Measurements from ENCODE around the gene WLS. TPM values are rescaled to one million over a fixed set of nuclear protein-coding genes. Genes with fewer than 3 reads are reported as not detected.

WLS gene
- total RNA-seq, 1 experiment from 2014 or later, result not detected

- no peak overlapping the region for H2AFZ ChIP-seq (ENCODE audit: low read length)
- no peaks in the 10 kb centered on the region for H3K27me3 ChIP-seq (ENCODE audit: low read length)
- H3K36me3 ChIP-seq (ENCODE audit: insufficient read depth, low read length), result no peaks in the 10 kb centered on the region
These were observed 83.1 kb downstream of the WLS start for GRCh38 chr1:68149110-68149798.

GRCh38 chr1:68148631-68149030, 83.7 kb downstream of the WLS start:
- Histone ChIP-seq H3K27ac (ENCODE audit: low read length) (no peak overlapping the region), H3K4me2 (ENCODE audit: low read depth, low read length, poor library complexity, severe bottlenecking) (no peak overlapping the region), H3K4me1 (ENCODE audit: low read length) (no peaks in the 10 kb centered on the region), H3K9me3 (ENCODE audit: low read length) (no peaks in the 10 kb centered on the region), H4K20me1 (ENCODE audit: insufficient read depth, low read depth, low read length) (no peaks in the 10 kb centered on the region), H3K4me3 (ENCODE audit: low read length) (no peak overlapping the region), H3K9ac (ENCODE audit: low read length) (no peak overlapping the region), H3K27me3 (ENCODE audit: low read length) (no peaks in the 10 kb centered on the region), H3K9me2 (replicated peaks; ENCODE audit: insufficient read depth, low read length) (no peaks in the 10 kb centered on the region), H3K36me3 (ENCODE audit: insufficient read depth, low read length) (no peaks in the 10 kb centered on the region), H3K79me2 (ENCODE audit: low read length) (no peaks in the 10 kb centered on the region), H2AFZ (ENCODE audit: low read length) (no peak overlapping the region)
- no peak for DNase-seq

More at GRCh38 chr1:68149110-68149798, 83.1 kb downstream of the WLS start:
- no peak overlapping the region for H3K9ac ChIP-seq (ENCODE audit: low read length)
- H3K9me2 ChIP-seq (replicated peaks; ENCODE audit: insufficient read depth, low read length), result no peaks in the 10 kb centered on the region
- H3K4me3 ChIP-seq (ENCODE audit: low read length), result no peak overlapping the region
- DNase-seq, result no peak
- H3K79me2 ChIP-seq (ENCODE audit: low read length), result no peaks in the 10 kb centered on the region
- no peak overlapping the region for H3K27ac ChIP-seq (ENCODE audit: low read length)
- no peaks in the 10 kb centered on the region for H3K9me3 ChIP-seq (ENCODE audit: low read length)
- no peak overlapping the region for H3K4me2 ChIP-seq (ENCODE audit: low read depth, low read length, poor library complexity, severe bottlenecking)
- no peaks in the 10 kb centered on the region for H4K20me1 ChIP-seq (ENCODE audit: insufficient read depth, low read depth, low read length)
- H3K4me1 ChIP-seq (ENCODE audit: low read length), result no peaks in the 10 kb centered on the region

- Histone ChIP-seq H3K4me3 (ENCODE audit: low read length) (no peak overlapping the region), H3K4me1 (ENCODE audit: low read length) (no peaks in the 10 kb centered on the region), H3K9ac (ENCODE audit: low read length) (no peak overlapping the region), H2AFZ (ENCODE audit: low read length) (no peak overlapping the region), H3K79me2 (ENCODE audit: low read length) (no peaks in the 10 kb centered on the region), H3K9me3 (ENCODE audit: low read length) (no peaks in the 10 kb centered on the region), H3K4me2 (ENCODE audit: low read depth, low read length, poor library complexity, severe bottlenecking) (no peak overlapping the region), H3K27ac (ENCODE audit: low read length) (no peak overlapping the region), H4K20me1 (ENCODE audit: insufficient read depth, low read depth, low read length) (no peaks in the 10 kb centered on the region), H3K9me2 (replicated peaks; ENCODE audit: insufficient read depth, low read length) (no peaks in the 10 kb centered on the region), H3K36me3 (ENCODE audit: insufficient read depth, low read length) (no peaks in the 10 kb centered on the region), H3K27me3 (ENCODE audit: low read length) (no peaks in the 10 kb centered on the region)
- DNase-seq, result no peak
These were observed 84.7 kb downstream of the WLS start for GRCh38 chr1:68147534-68148171.

- no peak for DNase-seq
- Histone ChIP-seq H3K27me3 (ENCODE audit: low read length) (no peaks in the 10 kb centered on the region), H3K36me3 (ENCODE audit: insufficient read depth, low read length) (no peaks in the 10 kb centered on the region), H3K4me2 (ENCODE audit: low read depth, low read length, poor library complexity, severe bottlenecking) (no peak overlapping the region), H4K20me1 (ENCODE audit: insufficient read depth, low read depth, low read length) (no peaks in the 10 kb centered on the region), H3K9ac (ENCODE audit: low read length) (no peak overlapping the region), H3K9me3 (ENCODE audit: low read length) (no peaks in the 10 kb centered on the region), H3K79me2 (ENCODE audit: low read length) (no peaks in the 10 kb centered on the region), H3K9me2 (replicated peaks; ENCODE audit: insufficient read depth, low read length) (no peaks in the 10 kb centered on the region), H3K4me1 (ENCODE audit: low read length) (no peaks in the 10 kb centered on the region), H3K27ac (ENCODE audit: low read length) (no peak overlapping the region), H3K4me3 (ENCODE audit: low read length) (no peak overlapping the region), H2AFZ (ENCODE audit: low read length) (no peak overlapping the region)
These were observed 86.8 kb downstream of the WLS start for GRCh38 chr1:68145418-68146126.

GRCh38 chr1:68144856-68145255, 87.5 kb downstream of the WLS start:
- Histone ChIP-seq H3K9ac (ENCODE audit: low read length) (no peak overlapping the region), H4K20me1 (ENCODE audit: insufficient read depth, low read depth, low read length) (no peaks in the 10 kb centered on the region), H3K9me3 (ENCODE audit: low read length) (no peaks in the 10 kb centered on the region), H3K79me2 (ENCODE audit: low read length) (no peaks in the 10 kb centered on the region), H3K27ac (ENCODE audit: low read length) (no peak overlapping the region), H3K36me3 (ENCODE audit: insufficient read depth, low read length) (no peaks in the 10 kb centered on the region), H2AFZ (ENCODE audit: low read length) (no peak overlapping the region), H3K4me2 (ENCODE audit: low read depth, low read length, poor library complexity, severe bottlenecking) (no peak overlapping the region), H3K9me2 (replicated peaks; ENCODE audit: insufficient read depth, low read length) (no peaks in the 10 kb centered on the region), H3K27me3 (ENCODE audit: low read length) (no peaks in the 10 kb centered on the region), H3K4me3 (ENCODE audit: low read length) (no peak overlapping the region), H3K4me1 (ENCODE audit: low read length) (no peaks in the 10 kb centered on the region)
- no peak for DNase-seq

- no peaks in the 10 kb centered on the region for H3K27me3 ChIP-seq (ENCODE audit: low read length)
- H3K4me3 ChIP-seq (ENCODE audit: low read length), result no peak overlapping the region
- no peaks in the 10 kb centered on the region for H3K36me3 ChIP-seq (ENCODE audit: insufficient read depth, low read length)
- no peaks in the 10 kb centered on the region for H3K79me2 ChIP-seq (ENCODE audit: low read length)
- H4K20me1 ChIP-seq (ENCODE audit: insufficient read depth, low read depth, low read length), result no peaks in the 10 kb centered on the region
- H3K9me3 ChIP-seq (ENCODE audit: low read length), result no peaks in the 10 kb centered on the region
- H3K9ac ChIP-seq (ENCODE audit: low read length), result no peak overlapping the region
- no peak overlapping the region for H3K27ac ChIP-seq (ENCODE audit: low read length)
- no peak overlapping the region for H2AFZ ChIP-seq (ENCODE audit: low read length)
- DNase-seq, result no peak
- no peaks in the 10 kb centered on the region for H3K4me1 ChIP-seq (ENCODE audit: low read length)
- H3K4me2 ChIP-seq (ENCODE audit: low read depth, low read length, poor library complexity, severe bottlenecking), result no peak overlapping the region
- no peaks in the 10 kb centered on the region for H3K9me2 ChIP-seq (replicated peaks; ENCODE audit: insufficient read depth, low read length)
These were observed 88.7 kb downstream of the WLS start for GRCh38 chr1:68143633-68144032.

GRCh38 chr1:68142461-68142860, 89.9 kb downstream of the WLS start:
- no peaks in the 10 kb centered on the region for H4K20me1 ChIP-seq (ENCODE audit: insufficient read depth, low read depth, low read length)
- H3K9me2 ChIP-seq (replicated peaks; ENCODE audit: insufficient read depth, low read length), result no peaks in the 10 kb centered on the region
- H3K27me3 ChIP-seq (ENCODE audit: low read length), result no peaks in the 10 kb centered on the region
- no peaks in the 10 kb centered on the region for H3K4me1 ChIP-seq (ENCODE audit: low read length)
- H3K4me2 ChIP-seq (ENCODE audit: low read depth, low read length, poor library complexity, severe bottlenecking), result no peak overlapping the region
- H3K79me2 ChIP-seq (ENCODE audit: low read length), result no peaks in the 10 kb centered on the region
- no peaks in the 10 kb centered on the region for H3K9me3 ChIP-seq (ENCODE audit: low read length)
- H3K9ac ChIP-seq (ENCODE audit: low read length), result no peak overlapping the region
- H2AFZ ChIP-seq (ENCODE audit: low read length), result no peak overlapping the region
- no peak overlapping the region for H3K4me3 ChIP-seq (ENCODE audit: low read length)
- no peak for DNase-seq
- H3K27ac ChIP-seq (ENCODE audit: low read length), result no peak overlapping the region
- H3K36me3 ChIP-seq (ENCODE audit: insufficient read depth, low read length), result no peaks in the 10 kb centered on the region

GRCh38 chr1:68142036-68142435, 90.3 kb downstream of the WLS start:
- no peaks in the 10 kb centered on the region for H3K9me3 ChIP-seq (ENCODE audit: low read length)
- H2AFZ ChIP-seq (ENCODE audit: low read length), result no peak overlapping the region
- H4K20me1 ChIP-seq (ENCODE audit: insufficient read depth, low read depth, low read length), result no peaks in the 10 kb centered on the region
- no peaks in the 10 kb centered on the region for H3K79me2 ChIP-seq (ENCODE audit: low read length)
- no peak overlapping the region for H3K4me3 ChIP-seq (ENCODE audit: low read length)
- no peaks in the 10 kb centered on the region for H3K4me1 ChIP-seq (ENCODE audit: low read length)
- H3K9me2 ChIP-seq (replicated peaks; ENCODE audit: insufficient read depth, low read length), result no peaks in the 10 kb centered on the region
- no peaks in the 10 kb centered on the region for H3K27me3 ChIP-seq (ENCODE audit: low read length)
- no peaks in the 10 kb centered on the region for H3K36me3 ChIP-seq (ENCODE audit: insufficient read depth, low read length)
- no peak overlapping the region for H3K27ac ChIP-seq (ENCODE audit: low read length)
- no peak overlapping the region for H3K9ac ChIP-seq (ENCODE audit: low read length)
- H3K4me2 ChIP-seq (ENCODE audit: low read depth, low read length, poor library complexity, severe bottlenecking), result no peak overlapping the region
- no peak for DNase-seq
